Gastroesophageal sphincter (tissue), 3 donors: ENCODE measurements around the gene SRPX2.

Experiments
- EP300 ChIP-seq: sonication (generic); formaldehyde crosslinking; IDR thresholded peaks from one replicate; pipeline ENCODE4 v1.6.1; 2017; ENCODE audit warnings: antibody characterized with exemption, mild to moderate bottlenecking
- POLR2A ChIP-seq, 2 donors: fragments of 450-650 bp; IDR thresholded peaks; one replicate each; pipeline ENCODE4 v1.6.1; 2017; ENCODE audit warnings: antibody characterized with exemption in 2 of 2, mild to moderate bottlenecking in 2 of 2, moderate library complexity in 1 of 2
- POLR2AphosphoS5 ChIP-seq: sonication (generic); formaldehyde crosslinking; IDR thresholded peaks from one replicate; pipeline ENCODE4 v1.6.1; 2017; ENCODE audit warnings: antibody characterized with exemption
- TF ChIP-seq, protein P1 (sequence below), 4 experiments: fragments of 200-600 bp in 2 of 4; fragments of 450-650 bp in 2 of 4; sonication (generic) in 1 of 4; IDR thresholded peaks; one replicate each; pipeline ENCODE4 v1.5.1; 2017 to 2019; ENCODE audit warnings: antibody characterized with exemption in 4 of 4, mild to moderate bottlenecking in 2 of 4, moderate library complexity in 2 of 4

DNA sequence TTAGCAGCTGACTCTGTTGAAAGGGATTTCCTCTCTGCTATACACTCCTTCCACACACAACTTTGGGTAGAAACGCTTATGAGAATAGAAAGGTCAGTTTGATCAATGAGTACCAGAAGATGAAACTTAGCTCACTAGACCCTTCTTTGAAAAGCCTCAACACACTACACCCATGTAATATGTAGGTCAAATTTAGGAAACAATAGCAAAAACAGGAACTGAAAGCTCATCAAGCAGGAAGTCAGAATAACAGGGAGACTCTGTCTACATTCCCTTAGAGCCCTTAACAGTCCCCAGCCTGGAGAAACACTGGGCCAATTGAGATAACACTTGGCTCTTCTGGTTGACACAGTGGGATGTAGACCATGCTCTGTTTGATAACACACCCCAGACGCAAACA is 30.7 kb downstream of the SRPX2 start:
- TF ChIP-seq, protein P1, sequence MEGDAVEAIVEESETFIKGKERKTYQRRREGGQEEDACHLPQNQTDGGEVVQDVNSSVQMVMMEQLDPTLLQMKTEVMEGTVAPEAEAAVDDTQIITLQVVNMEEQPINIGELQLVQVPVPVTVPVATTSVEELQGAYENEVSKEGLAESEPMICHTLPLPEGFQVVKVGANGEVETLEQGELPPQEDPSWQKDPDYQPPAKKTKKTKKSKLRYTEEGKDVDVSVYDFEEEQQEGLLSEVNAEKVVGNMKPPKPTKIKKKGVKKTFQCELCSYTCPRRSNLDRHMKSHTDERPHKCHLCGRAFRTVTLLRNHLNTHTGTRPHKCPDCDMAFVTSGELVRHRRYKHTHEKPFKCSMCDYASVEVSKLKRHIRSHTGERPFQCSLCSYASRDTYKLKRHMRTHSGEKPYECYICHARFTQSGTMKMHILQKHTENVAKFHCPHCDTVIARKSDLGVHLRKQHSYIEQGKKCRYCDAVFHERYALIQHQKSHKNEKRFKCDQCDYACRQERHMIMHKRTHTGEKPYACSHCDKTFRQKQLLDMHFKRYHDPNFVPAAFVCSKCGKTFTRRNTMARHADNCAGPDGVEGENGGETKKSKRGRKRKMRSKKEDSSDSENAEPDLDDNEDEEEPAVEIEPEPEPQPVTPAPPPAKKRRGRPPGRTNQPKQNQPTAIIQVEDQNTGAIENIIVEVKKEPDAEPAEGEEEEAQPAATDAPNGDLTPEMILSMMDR (IDR thresholded peaks at IDR 0.05), result no peak
- TF ChIP-seq POLR2AphosphoS5, result no peak
- no peak for TF ChIP-seq POLR2A (IDR thresholded peaks at IDR 0.05)
- no peak for TF ChIP-seq EP300
